CD14-positive monocyte (primary cell): Measurements from ENCODE around the gene NECTIN1. TPM values are rescaled to one million over a fixed set of nuclear protein-coding genes. Genes with fewer than 3 reads are reported as not detected.

Experiments
- DNase-seq, 3 donors: peaks; one replicate each; pipeline ENCODE4 v3.0.0-alpha.2; 2011 to 2022
- H2AFZ ChIP-seq: 2 replicates; pipeline ENCODE4 v1.6.0; 2012; ENCODE audit warnings: mild to moderate bottlenecking, low read depth, low read length, inconsistent platforms; ENCODE audit not compliant: insufficient read depth, poor library complexity, severe bottlenecking
- H3K27ac ChIP-seq, 2 donors: 1 replicate in 1 of 2; 2 replicates in 1 of 2; pipeline ENCODE4 v1.5.1; 2012 to 2013; ENCODE audit warnings: low read length in 2 of 2, control low read depth in 1 of 2, inconsistent platforms in 1 of 2, low read depth in 1 of 2, mild to moderate bottlenecking in 1 of 2
- H3K27me3 ChIP-seq, 2 donors: one replicate each; pipeline versions ENCODE4 v1.6.0 to v1.6.1; 2011 to 2013; ENCODE audit warnings: low read length in 2 of 2; ENCODE audit not compliant: control insufficient read depth in 2 of 2, insufficient read depth in 2 of 2
- H3K36me3 ChIP-seq, 2 donors: replicated peaks in 1 of 2; 1 replicate in 1 of 2; 2 replicates in 1 of 2; pipeline versions ENCODE4 v1.5.1 to v1.6.1; 2012 to 2013; ENCODE audit warnings: low read length in 2 of 2, control low read depth in 1 of 2, inconsistent platforms in 1 of 2, mild to moderate bottlenecking in 1 of 2; ENCODE audit not compliant: insufficient read depth in 2 of 2, control insufficient read depth in 1 of 2
- H3K4me1 ChIP-seq, 2 donors: 1 replicate in 1 of 2; 2 replicates in 1 of 2; pipeline versions ENCODE4 v1.5.1 to v1.6.1; 2012 to 2013; ENCODE audit warnings: low read length in 2 of 2, control low read depth in 1 of 2, inconsistent platforms in 1 of 2, mild to moderate bottlenecking in 1 of 2, moderate library complexity in 1 of 2; ENCODE audit not compliant: insufficient read depth in 2 of 2, control insufficient read depth in 1 of 2
- H3K4me2 ChIP-seq: replicated peaks from 2 replicates; pipeline ENCODE3; 2012; ENCODE audit warnings: low read length, moderate library complexity, mild to moderate bottlenecking; ENCODE audit not compliant: poor library complexity, severe bottlenecking; ENCODE audit errors: extremely low read depth
- H3K4me3 ChIP-seq, 3 experiments: fragments of 200-600 bp in 1 of 3; sonication (generic) in 1 of 3; replicated peaks in 1 of 3; 1 replicate in 2 of 3; 2 replicates in 1 of 3; pipeline ENCODE4 v1.5.1; 2011 to 2013; ENCODE audit warnings: low read length in 3 of 3, mild to moderate bottlenecking in 3 of 3, control low read depth in 2 of 3, low read depth in 2 of 3, inconsistent platforms in 1 of 3, moderate library complexity in 1 of 3
- H3K79me2 ChIP-seq: 2 replicates; pipeline ENCODE4 v1.6.0; 2012; ENCODE audit warnings: mild to moderate bottlenecking, control low read depth, inconsistent platforms, low read length, moderate library complexity; ENCODE audit not compliant: insufficient read depth
- H3K9ac ChIP-seq: 2 replicates; pipeline ENCODE4 v1.6.0; 2017; ENCODE audit warnings: low read length, mild to moderate bottlenecking; ENCODE audit not compliant: insufficient read depth, poor library complexity, severe bottlenecking
- H3K9me3 ChIP-seq, 2 donors: replicated peaks in 1 of 2; 1 replicate in 1 of 2; 2 replicates in 1 of 2; pipeline versions ENCODE4 v1.5.1 to v1.6.1; 2012 to 2013; ENCODE audit warnings: low read length in 2 of 2, control low read depth in 1 of 2; ENCODE audit not compliant: control insufficient read depth in 1 of 2, insufficient read depth in 1 of 2
- H4K20me1 ChIP-seq: 2 replicates; pipeline ENCODE4 v1.6.0; 2012; ENCODE audit warnings: mild to moderate bottlenecking, low read length, control low read depth, moderate library complexity; ENCODE audit not compliant: insufficient read depth
- H3K27ac Mint-ChIP-seq, 7 donors: one replicate each; pipeline ENCODE4 v1.8.0; 2020; ENCODE audit warnings: mild to moderate bottlenecking in 7 of 7, mixed read lengths in 7 of 7, moderate library complexity in 6 of 7, inconsistent platforms in 2 of 7
- H3K27me3 Mint-ChIP-seq, 3 donors: one replicate each; pipeline ENCODE4 v1.8.0; 2021 to 2022; ENCODE audit warnings: low read depth in 3 of 3, mild to moderate bottlenecking in 3 of 3, mixed read lengths in 3 of 3, moderate library complexity in 3 of 3, inconsistent platforms in 1 of 3
- H3K36me3 Mint-ChIP-seq, 2 donors: one replicate each; pipeline ENCODE4 v1.8.0; 2020; ENCODE audit warnings: mixed read lengths in 2 of 2, inconsistent platforms in 1 of 2, mild to moderate bottlenecking in 1 of 2
- H3K4me1 Mint-ChIP-seq: one replicate; pipeline ENCODE4 v1.8.0; 2020; ENCODE audit warnings: mild to moderate bottlenecking, mixed read lengths
- H3K4me3 Mint-ChIP-seq, 2 donors: one replicate each; pipeline ENCODE4 v1.8.0; 2020; ENCODE audit warnings: mild to moderate bottlenecking in 2 of 2, mixed read lengths in 2 of 2, moderate library complexity in 1 of 2
- H3K9me3 Mint-ChIP-seq, 7 donors: one replicate each; pipeline ENCODE4 v1.8.0; 2020 to 2022; ENCODE audit warnings: mixed read lengths in 7 of 7, mild to moderate bottlenecking in 6 of 7, moderate library complexity in 6 of 7, inconsistent platforms in 2 of 7
- CTCF ChIP-seq: fragments of 200-600 bp; IDR thresholded peaks from one replicate; pipeline ENCODE4 v1.8.0; 2022; ENCODE audit warnings: antibody characterized with exemption, mild to moderate bottlenecking
- WGBS: methylation state at CpG from one replicate; pipeline ENCODE4 v1.1.5; 2013; ENCODE audit warnings: missing lambda C conversion rate; ENCODE audit not compliant: insufficient coverage; 5-methylcytosine and 5-hydroxymethylcytosine counted together
- intact Hi-C, 2 donors: fragments of 100-400 bp; cut with micrococcal nuclease; formaldehyde crosslinking; loops; one replicate each; pipeline versions ENCODE4 v1.15.0 to v1.15.1; 2023
- polyA plus RNA-seq, 3 donors: library from polyadenylated mRNA; depleted of rRNA in 1 of 3; unstranded in 2 of 3; stranded (reverse) in 1 of 3; fragments of 300-500 nt in 2 of 3; fragments of >200 nt in 1 of 3; fragmentation: Illumina TruSeq in 2 of 3; gene quantifications; 1 replicate in 2 of 3; 2 replicates in 1 of 3; pipeline ENCODE4 v1.2.3, GENCODE V29; 2012 to 2021

NECTIN1 gene
- polyA plus RNA-seq, 3 donors = 0.53 to 8.3 (median 0.85) TPM

DNA sequence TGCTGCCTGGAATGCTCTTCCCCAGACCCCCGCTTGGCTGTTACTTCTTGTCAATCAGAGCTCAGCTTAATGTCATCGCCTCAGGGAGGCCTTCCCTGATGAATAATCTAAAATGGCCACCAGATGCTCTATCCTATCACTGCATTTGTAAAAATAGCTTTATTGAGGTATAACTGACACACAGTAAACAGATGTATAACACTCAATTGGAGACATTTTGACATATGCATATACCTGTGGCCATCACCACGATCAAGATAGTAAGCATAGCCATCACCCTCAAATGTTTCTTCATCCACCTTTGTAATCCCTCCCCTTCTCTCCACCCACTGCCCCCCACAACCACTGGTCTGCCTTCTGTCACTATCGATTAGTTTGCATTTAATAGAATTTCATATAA, 36.6 kb upstream of the NECTIN1 start:
- H3K9me3 Mint-ChIP-seq = peaks cover 0 to 7% (median 3%) of the 10 kb centered on the region in 7 donors
- Histone ChIP-seq H3K27me3 (peaks cover 2 to 7% of the 10 kb centered on the region in 2 donors), H3K27ac (no peak overlapping the region), H3K4me3 (no peak overlapping the region), H3K9me3 (no peaks in the 10 kb centered on the region), H3K79me2 (no peaks in the 10 kb centered on the region), H3K36me3 (no peaks in the 10 kb centered on the region), H4K20me1 (no peaks in the 10 kb centered on the region), H2AFZ (no peak overlapping the region), H3K4me2 (no peak overlapping the region), H3K4me1 (no peaks in the 10 kb centered on the region), H3K9ac (no peak overlapping the region)
- H3K27me3 Mint-ChIP-seq = peaks cover 22 to 34% (median 27%) of the 10 kb centered on the region in 3 donors
- 65% methylated on average over 3 of the region's 4 CpGs for WGBS
- no peak for DNase-seq
- no peaks in the 10 kb centered on the region for H3K4me1 Mint-ChIP-seq
- intact Hi-C loops = no loop called here
- TF ChIP-seq CTCF = no peak
- no peaks in the 10 kb centered on the region for H3K36me3 Mint-ChIP-seq
- H3K4me3 Mint-ChIP-seq = no peak overlapping the region
- no peak overlapping the region for H3K27ac Mint-ChIP-seq

- H3K27me3 Mint-ChIP-seq = peaks cover 16 to 36% (median 26%) of the 10 kb centered on the region in 3 donors
- no peaks in the 10 kb centered on the region for H4K20me1 ChIP-seq
Observed at GRCh38 chr11:119764108-119764868, 35.3 kb upstream of the NECTIN1 start.

More at GRCh38 chr11:119764108-119764868, 35.3 kb upstream of the NECTIN1 start:
- Histone ChIP-seq H3K4me2 (no peak overlapping the region), H2AFZ (no peak overlapping the region), H3K27me3 (peaks cover 2 to 7% of the 10 kb centered on the region in 2 donors), H3K4me3 (no peak overlapping the region), H3K9ac (no peak overlapping the region), H3K79me2 (no peaks in the 10 kb centered on the region), H3K9me3 (no peaks in the 10 kb centered on the region), H3K36me3 (no peaks in the 10 kb centered on the region), H3K4me1 (peaks cover 0 to 2% of the 10 kb centered on the region in 2 donors), H3K27ac (no peak overlapping the region)
- DNase-seq = no peak
- intact Hi-C loops = no loop called here
- TF ChIP-seq CTCF = no peak
- Mint-ChIP-seq H3K27ac (peak overlapping the region in 1 of 7 donors; percentile 24), H3K4me3 (no peak overlapping the region), H3K4me1 (peaks cover 2% of the 10 kb centered on the region), H3K9me3 (peaks cover 0 to 7% (median 3%) of the 10 kb centered on the region in 7 donors), H3K36me3 (no peaks in the 10 kb centered on the region)
- 63% methylated on average over 4 of the region's 6 CpGs for WGBS
